Measurements from ENCODE around the gene AMT. TPM values are rescaled to one million over a fixed set of nuclear protein-coding genes. Genes with fewer than 3 reads are reported as not detected.
"Not testable (repeated sequence)": the region's sequence is repeated elsewhere in the genome, so short reads cannot be mapped to it uniquely, and the experiment has no call there.

The AMT gene
- total RNA-seq, 1 donor from 2014 or later: 0.26 TPM

DNA sequence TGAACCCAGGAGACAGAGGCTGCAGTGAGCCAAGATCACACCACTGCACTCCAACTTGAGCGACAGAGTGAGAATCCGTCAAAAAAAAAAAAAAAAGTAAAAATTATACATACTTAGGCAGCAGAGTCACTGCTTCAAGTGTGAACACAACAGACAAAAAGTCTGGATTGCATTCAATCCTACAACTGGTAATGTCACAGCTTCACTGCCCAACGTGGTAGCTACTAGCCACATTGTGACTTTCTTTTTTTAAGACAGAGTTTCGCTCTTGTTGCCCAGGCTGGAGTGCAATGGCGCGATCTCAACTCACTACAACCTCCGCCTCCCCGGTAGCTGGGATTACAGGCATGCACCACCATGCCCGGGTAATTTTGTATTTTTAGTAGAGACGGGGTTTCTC is 31.0 kb downstream of the AMT start:
- DNase-seq (ENCODE audit: low read depth in 2 of 2): not testable (repeated sequence)

DNA sequence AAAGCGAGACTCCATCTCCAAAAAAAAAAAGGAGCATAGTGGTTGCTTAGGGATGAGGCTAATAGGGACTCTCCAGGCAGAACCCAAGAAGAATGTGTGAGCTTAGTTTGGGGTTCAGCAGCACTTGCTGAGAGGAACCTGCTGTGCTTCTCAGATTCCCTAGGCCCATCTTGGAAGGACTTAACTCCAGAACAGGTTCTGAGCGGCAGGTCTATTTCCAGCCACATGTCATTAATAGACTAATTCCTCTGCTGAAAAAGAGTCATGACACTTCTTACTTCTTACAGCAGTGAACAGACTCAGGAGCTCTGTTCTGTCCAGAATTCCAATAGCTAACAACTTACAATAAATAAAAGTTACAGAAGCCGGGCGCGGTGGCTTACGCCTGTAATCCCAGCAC is 33.0 kb downstream of the AMT start:
- DNase-seq (ENCODE audit: low read depth in 2 of 2): no peak

DNA sequence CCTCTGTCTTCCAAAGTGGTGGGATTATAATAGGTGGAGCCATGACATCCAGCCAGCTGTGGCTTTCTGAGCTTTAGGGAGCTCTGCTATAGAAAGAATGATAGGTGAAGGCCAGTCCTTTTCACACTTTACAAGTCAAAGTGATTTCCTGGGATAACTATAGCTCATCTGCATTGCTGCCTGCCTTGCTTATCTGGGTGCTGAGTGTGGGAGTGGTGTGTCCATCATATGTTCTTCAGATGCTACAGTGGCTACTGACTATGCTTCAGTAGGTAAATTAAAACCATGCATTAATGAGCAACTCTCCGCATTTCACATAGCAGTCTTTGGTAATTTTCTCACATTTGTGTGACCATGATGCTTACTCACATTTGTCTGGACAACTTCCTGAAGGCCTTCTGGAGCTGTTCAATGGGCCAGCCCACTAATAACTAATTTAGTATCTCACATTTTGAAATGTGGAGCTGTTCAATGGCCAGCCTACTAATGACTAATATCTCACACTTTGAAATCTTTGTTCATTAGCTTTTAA is 33.9 kb downstream of the AMT start:
- DNase-seq (ENCODE audit: low read depth in 2 of 2): peak in 1 of 2 donors; percentile 25

DNA sequence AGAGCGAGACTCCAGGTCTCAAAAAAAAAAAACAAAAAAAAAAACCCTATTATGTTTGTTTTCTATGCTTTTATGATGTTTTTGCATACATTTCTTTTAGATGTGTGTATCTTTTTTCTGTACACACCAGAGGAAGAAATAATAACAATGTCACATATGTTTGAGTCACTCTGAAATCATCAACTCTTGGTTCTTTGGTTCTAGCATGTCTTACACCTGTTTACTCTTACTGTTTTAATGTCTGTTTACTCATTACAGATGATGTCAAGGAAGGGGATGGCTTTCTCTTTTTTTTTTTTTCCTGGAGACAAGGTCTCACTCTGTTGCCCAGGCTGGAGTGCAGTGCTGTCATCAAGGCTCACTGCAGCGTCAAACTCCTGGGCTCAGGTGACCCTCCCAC is 34.6 kb downstream of the AMT start:
- DNase-seq (ENCODE audit: low read depth in 2 of 2): no peak

DNA sequence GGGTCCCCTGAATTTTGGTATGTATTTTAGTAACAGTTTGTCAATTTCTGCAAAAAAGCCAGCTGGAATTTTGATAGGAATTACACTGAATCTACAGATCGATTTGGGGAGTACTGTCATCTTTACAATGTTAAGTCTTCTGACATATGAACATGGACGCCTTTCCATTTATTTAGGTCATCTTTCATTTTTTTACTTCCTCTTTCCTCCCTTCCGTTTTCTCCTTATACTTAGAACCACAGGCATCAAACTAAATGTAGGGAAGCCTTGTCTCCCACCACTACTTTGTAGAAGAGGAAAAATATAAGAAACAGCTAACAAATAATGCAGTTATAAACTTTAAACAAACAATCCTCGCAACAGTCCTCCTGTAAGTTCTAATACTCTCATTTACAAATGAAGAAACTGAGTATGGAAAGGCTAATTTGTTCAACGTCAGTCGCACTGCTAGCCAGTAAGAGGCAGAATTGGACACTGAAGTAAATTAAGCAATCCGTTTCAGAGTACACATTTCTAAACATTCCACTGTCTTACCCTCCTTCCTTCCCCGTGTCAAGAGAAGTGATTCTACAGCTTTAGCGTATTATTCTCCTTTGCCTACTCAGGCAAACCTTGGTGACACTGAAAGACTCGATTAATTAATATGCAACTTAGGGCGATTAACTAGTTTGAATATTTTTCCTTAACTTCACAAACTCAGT is 36.1 kb downstream of the AMT start:
- no peak for DNase-seq (ENCODE audit: low read depth in 2 of 2)

DNA sequence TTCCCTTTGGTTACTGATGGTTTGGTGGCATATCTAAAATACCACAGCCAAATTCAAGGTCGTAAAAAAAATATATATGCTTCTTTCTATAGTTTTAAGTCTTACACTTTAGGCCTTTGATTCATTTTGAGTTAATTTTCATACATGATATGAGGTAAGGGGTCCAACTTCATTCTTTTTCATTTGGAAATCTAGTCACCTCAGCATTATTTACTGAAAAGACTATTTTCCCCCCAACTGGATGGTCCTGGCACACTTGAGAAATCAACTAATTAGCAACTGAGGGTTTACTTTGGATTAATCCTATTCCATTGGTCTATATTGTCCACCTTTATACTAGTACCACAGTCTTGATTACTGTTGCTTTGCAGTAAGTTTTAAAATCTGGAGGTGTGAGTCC is 36.7 kb downstream of the AMT start:
- DNase-seq (ENCODE audit: low read depth in 2 of 2): no peak

DNA sequence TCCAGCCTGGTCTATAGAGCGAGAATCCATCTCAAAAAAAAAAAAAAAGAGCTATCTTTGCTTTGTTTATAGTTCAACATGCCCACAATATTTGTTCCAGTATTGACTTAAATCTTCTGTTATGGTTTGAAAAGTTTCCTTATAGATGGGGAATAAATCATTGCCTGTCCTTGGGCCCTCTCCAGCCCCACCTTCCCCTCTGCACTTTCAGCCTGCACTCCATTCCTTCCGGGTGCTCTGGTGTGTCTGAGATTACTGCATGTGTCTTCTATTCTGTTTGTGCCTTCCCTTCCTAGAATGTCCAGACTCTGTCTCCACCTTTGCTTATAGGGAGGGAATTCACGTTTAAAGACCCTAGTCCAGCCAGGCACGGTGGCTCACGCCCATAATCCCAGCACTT is 38.9 kb downstream of the AMT start:
- no peak for DNase-seq (ENCODE audit: low read depth in 2 of 2)

DNA sequence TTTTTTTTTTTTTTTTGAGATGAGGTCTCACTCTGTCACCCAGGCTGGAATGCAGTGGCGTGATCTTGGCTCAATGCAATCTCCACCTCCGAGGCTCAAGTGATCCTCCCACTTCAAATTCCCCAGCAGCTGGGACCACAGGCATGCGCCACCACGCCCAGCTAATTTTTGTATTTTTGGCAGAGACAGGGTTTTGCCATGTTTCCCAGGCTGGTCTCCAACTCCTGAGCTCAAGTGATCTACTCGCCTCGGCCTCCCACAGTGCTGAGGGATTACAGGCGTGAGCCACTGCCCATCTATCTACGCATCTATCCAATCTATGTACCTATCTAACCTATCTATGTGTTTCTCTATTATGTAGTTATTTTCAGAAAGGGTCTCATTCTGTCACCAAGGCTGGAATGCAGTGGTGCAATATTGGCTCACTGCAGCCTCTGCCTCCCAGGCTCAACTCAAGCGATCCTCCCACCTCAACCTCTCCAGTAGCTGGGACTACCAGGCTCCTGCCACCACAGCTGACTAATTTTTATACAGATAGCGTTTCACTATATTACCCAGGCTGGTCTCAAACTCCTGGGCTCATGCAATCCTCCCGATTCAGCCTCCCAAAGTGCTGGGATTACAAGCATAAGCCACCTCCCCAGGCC is 43.9 kb downstream of the AMT start:
- DNase-seq (ENCODE audit: low read depth in 2 of 2): no peak

DNA sequence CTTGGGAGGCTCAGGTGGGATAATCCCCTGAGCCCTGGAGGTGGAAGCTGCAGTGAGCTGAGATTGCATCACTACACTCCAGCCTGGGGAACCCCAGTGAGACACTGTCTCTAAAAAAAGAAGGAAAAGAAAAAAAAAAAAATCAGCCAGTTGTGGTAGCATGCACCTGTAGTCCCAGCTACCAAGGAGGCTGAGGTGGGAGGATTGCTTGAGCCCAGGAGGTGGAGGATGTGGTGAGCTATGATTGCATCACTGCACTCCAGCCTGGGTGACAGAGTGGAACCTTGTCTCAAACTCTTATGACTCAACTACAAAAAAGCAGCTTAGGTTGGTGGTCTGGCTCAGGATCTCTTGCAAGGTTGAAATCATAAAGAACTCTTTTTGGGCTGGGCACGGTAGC is 44.8 kb downstream of the AMT start:
- DNase-seq (ENCODE audit: low read depth in 2 of 2): no peak

DNA sequence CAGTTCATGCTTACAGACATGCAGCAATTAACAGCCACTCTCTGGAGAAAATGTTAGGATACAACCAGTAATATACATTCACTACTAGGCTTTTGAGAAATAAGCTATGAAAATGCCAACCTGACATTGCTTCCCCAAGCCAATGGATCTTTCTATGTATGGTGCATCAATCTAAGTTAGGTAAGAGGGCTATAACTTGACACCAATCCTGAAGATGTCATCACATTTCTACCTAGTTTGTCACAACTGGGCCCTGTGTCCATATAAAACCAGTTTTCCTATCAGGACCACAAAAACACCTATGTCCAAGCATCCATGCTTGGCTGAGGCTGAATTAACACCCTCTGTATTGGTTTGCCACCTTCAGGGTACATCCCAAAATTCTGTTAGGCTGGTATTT is 50.3 kb downstream of the AMT start:
- no peak for DNase-seq (ENCODE audit: low read depth in 2 of 2)

DNA sequence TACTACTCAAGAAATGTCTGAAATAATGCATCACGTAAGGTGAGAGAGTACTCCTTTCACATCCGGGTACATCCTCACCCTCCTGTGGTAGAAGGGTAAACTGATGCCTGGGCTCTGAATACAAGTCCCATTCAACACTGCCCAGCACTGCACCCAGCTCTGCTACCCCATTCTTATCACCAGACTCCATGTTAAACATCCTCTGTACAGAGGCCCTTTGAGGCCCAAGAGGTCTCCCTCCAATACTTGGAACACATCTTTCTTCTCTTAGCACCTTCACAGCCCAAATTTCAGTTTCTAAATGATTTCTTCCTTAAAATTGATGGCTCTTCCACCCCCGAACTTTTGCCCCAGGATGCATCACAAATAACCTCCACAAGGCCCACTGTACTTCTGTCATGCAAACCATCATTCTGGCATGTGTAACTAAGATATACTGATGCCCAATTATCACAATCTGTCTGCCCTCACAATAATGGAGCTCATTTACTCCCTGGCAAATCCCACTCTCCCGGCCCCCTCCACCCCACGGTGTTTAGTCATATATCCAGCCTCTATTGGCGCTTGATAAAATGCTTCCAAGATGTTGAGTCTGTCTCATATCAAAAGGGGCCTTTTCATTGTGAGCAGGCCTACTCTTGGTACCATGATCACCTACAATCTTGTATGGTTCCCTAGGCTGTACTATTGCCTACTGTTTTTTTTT is 51.5 kb downstream of the AMT start:
- DNase-seq (ENCODE audit: low read depth in 2 of 2): no peak

Other genes with a start within 250 kb of the AMT start
- gene C3orf62, start 145.2 kb downstream of the AMT start, total RNA-seq: 1.3 and 3.7 TPM in 2 replicates
- 20.4 and 26.9 TPM in 2 replicates for gene USP4, start 82.4 kb downstream of the AMT start, total RNA-seq
- 512 and 672 TPM in 2 replicates for gene GPX1, start 64.1 kb downstream of the AMT start, total RNA-seq
- gene RHOA, start 10.5 kb downstream of the AMT start, total RNA-seq: 572 and 586 TPM in 2 replicates
- gene TCTA, start 10.1 kb downstream of the AMT start, total RNA-seq: 13.1 and 22.6 TPM in 2 replicates
- gene NICN1, start 6.9 kb upstream of the AMT start, total RNA-seq: 3.7 and 9.9 TPM in 2 replicates
- gene DAG1, start 47.8 kb upstream of the AMT start, total RNA-seq: 26.1 and 32.4 TPM in 2 replicates
- under 0.01 TPM in 2 replicates for gene BSN, start 132.0 kb upstream of the AMT start, total RNA-seq

Measured in dermis microvascular lymphatic vessel endothelial cell (primary cell).